Esophagus squamous epithelium (tissue), 4 donors: ENCODE measurements around the gene KIF21B.

ENCODE experiments used
- POLR2A ChIP-seq, 4 donors: fragments of 450-650 bp; IDR thresholded peaks; one replicate each; pipeline ENCODE4 v1.6.1; 2017; ENCODE audit warnings: antibody characterized with exemption in 4 of 4, mild to moderate bottlenecking in 4 of 4, moderate library complexity in 3 of 4
- TF ChIP-seq, protein P1 (sequence below), 6 experiments: fragments of 450-650 bp in 4 of 6; fragments of 200-600 bp in 2 of 6; sonication (generic) in 2 of 6; IDR thresholded peaks; one replicate each; pipeline ENCODE4 v1.5.1; 2016 to 2019; ENCODE audit warnings: antibody characterized with exemption in 6 of 6, mild to moderate bottlenecking in 4 of 6, moderate library complexity in 4 of 6

DNA sequence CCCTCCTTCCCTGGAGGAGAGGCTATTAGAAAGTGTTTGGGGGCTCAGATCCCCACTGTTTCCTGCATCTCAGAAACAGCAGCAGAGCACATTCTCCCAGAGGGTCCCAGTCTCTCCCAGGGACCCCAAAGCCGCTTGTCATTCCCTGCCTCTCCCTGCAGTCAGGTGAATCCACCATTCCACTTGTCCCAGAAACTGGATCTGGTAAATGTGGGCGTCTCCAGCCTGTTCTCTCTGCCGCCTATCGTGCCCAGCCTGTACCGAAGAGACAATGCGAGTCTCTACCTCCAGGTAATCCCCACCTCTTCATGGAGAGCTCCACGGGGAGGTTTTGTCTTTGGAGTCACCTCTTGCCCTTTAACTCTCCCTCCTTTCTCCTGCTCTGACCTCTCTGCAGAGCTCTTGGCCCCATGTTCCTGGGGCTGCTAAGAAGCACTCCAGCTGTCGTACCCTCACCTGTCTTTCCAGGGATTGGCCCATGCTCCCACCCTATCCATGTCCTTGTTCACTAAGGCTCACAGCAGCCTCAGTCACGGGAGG, 101.9 kb downstream of the KIF21B start:
- no peak for TF ChIP-seq POLR2A (IDR thresholded peaks at IDR 0.05)
- TF ChIP-seq, protein P1, sequence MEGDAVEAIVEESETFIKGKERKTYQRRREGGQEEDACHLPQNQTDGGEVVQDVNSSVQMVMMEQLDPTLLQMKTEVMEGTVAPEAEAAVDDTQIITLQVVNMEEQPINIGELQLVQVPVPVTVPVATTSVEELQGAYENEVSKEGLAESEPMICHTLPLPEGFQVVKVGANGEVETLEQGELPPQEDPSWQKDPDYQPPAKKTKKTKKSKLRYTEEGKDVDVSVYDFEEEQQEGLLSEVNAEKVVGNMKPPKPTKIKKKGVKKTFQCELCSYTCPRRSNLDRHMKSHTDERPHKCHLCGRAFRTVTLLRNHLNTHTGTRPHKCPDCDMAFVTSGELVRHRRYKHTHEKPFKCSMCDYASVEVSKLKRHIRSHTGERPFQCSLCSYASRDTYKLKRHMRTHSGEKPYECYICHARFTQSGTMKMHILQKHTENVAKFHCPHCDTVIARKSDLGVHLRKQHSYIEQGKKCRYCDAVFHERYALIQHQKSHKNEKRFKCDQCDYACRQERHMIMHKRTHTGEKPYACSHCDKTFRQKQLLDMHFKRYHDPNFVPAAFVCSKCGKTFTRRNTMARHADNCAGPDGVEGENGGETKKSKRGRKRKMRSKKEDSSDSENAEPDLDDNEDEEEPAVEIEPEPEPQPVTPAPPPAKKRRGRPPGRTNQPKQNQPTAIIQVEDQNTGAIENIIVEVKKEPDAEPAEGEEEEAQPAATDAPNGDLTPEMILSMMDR (IDR thresholded peaks at IDR 0.05) = no peak
